ENCODE results near the gene HS3ST3B1. TPM values are rescaled to one million over a fixed set of nuclear protein-coding genes. Genes with fewer than 3 reads are reported as not detected.

Gene HS3ST3B1
- total and polyA plus RNA-seq, 9 donors: 3.2 to 9.9 (median 5.9) TPM

DNA sequence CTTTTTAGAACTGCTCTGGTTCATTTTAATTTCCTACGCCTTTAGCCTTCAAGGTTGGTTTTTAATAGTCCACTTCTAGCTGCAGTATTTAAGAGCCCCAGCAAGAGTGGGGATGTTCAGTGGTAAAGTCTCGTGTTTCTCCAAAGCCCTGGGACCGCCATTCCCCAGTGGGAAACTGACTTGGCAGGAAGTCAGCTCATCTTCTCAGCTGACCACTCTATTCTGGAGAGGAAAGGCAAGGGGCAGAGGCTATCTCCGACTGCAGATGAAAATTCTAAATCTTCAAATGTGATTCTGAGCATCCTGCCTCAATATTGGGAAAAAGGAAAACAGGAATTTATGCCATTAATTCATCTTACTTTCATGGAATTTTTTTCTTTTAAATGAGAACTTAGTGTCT, 35.5 kb downstream of the HS3ST3B1 start:
- Histone ChIP-seq H3K36me3 (no peaks in the 10 kb centered on the region), H3K4me3 (no peak overlapping the region), H3K27me3 (no peaks in the 10 kb centered on the region), H3K27ac (no peak overlapping the region), H3K4me1 (ENCODE audit: insufficient read depth) (peaks cover 3% of the 10 kb centered on the region), H3K9me3 (no peaks in the 10 kb centered on the region)
- no peak for DNase-seq
- intact Hi-C loops (cut with DNase I): no loop called here
- WGBS, 3 donors: 83 to 88% (median 83%) methylated on average over 4 of the region's 4 CpGs
- TF ChIP-seq POLR2A (IDR thresholded peaks at IDR 0.05): no peak
- no peak for TF ChIP-seq EP300 (IDR thresholded peaks at IDR 0.05)
- TF ChIP-seq, protein P1, sequence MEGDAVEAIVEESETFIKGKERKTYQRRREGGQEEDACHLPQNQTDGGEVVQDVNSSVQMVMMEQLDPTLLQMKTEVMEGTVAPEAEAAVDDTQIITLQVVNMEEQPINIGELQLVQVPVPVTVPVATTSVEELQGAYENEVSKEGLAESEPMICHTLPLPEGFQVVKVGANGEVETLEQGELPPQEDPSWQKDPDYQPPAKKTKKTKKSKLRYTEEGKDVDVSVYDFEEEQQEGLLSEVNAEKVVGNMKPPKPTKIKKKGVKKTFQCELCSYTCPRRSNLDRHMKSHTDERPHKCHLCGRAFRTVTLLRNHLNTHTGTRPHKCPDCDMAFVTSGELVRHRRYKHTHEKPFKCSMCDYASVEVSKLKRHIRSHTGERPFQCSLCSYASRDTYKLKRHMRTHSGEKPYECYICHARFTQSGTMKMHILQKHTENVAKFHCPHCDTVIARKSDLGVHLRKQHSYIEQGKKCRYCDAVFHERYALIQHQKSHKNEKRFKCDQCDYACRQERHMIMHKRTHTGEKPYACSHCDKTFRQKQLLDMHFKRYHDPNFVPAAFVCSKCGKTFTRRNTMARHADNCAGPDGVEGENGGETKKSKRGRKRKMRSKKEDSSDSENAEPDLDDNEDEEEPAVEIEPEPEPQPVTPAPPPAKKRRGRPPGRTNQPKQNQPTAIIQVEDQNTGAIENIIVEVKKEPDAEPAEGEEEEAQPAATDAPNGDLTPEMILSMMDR (IDR thresholded peaks at IDR 0.05): no peak

DNA sequence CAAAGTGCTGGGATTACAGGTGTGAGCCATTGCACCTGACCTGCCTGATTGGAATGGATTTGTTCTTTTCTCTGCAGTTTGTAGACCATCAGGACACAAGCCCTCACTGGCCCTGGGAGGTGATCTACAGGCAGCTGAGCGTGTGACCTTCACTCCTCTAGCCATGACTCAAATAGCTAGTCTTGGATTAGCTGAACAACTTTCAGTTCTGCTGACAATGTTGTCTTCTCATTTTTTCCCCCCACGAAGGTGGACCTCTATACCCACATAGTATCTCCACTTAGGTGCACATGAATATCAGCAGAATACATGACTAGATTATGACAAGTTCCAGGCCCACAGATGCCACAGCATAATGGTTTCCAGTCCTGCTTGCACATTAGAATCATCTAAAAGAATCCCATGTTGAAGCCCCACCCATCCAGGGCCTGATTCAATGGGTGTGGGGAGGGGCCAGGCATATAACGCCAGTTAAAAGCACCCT, 36.8 kb downstream of the HS3ST3B1 start:
- DNase-seq: no peak
- WGBS, 3 donors: 89 to 96% (median 90%) methylated on average over 3 of the region's 3 CpGs

DNA sequence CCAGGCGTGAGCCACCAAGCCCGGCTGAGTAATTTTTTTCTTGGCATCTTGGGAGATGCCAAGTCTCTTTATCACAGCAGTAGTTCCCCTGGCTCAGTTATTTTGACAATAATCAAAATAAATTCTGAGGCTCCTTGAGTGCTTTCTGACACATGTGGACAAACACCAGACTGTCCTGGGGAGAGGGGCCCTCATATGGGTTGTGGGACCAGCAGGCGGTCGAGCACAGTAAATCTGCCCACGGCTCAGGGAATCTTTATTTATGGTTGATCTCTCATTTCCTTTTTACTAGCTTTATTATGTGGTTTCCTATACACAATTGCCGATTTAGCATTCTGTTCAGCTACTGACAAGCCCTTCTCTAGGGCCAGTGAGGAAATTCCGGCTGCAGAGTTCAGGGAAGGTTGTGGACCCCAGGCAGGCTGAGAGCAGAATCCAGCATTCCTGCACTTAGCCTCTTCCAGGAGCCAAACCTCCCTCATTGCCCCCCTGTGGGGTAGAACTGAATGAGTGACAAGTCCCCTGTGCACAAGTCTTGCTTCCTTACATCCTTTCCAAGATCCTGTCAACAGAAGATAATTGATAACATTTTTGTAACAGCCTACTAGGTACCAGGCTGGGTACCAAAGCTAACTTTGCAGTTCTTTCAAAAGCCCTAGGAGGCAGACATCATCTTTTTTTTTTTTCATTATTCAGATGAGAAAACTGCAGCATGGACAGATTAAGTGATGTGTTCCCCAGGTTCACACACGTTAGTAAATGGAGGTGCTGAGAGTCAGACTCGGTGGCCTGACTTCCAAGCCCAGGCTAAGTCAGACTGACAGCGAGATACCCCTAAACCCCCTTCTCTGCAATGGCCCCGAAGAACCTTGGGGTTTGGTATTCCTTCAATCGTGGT, 40.2 kb downstream of the HS3ST3B1 start:
- intact Hi-C loops (cut with DNase I): no loop called here

More for the DNA sequence above, 36.8 kb downstream of the HS3ST3B1 start:
- H3K27me3 ChIP-seq: no peaks in the 10 kb centered on the region
- TF ChIP-seq EP300 (IDR thresholded peaks at IDR 0.05) (no peak), POLR2A (IDR thresholded peaks at IDR 0.05) (no peak)
- TF ChIP-seq, protein P1 (IDR thresholded peaks at IDR 0.05): no peak
- peaks cover 4% of the 10 kb centered on the region for H3K4me1 ChIP-seq (ENCODE audit: insufficient read depth)
- no peaks in the 10 kb centered on the region for H3K36me3 ChIP-seq
- H3K9me3 ChIP-seq: no peaks in the 10 kb centered on the region
- H3K27ac ChIP-seq: no peak overlapping the region
- H3K4me3 ChIP-seq: no peak overlapping the region
- intact Hi-C loops (cut with DNase I): no loop called here

DNA sequence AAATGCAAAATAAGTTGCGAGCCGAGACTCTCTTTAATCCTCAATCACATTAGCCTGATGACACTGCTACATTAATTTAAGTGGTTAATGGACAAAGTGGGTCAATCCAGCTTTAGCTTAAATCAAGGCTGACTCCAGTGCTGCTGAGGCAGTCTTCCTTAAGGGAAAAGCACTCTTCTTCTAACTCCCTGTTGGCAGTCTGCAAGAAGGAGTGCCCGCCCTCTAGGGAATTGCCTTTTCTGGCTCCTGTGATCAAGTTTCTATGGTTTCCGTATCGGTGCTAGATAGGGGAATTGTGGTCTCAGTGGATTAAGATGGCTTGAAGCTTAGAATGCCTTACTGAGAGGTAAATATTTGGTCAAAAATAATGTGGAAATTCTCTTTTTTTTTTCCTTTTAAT, 41.0 kb downstream of the HS3ST3B1 start:
- H3K4me1 ChIP-seq (ENCODE audit: insufficient read depth): peaks cover 4% of the 10 kb centered on the region
- intact Hi-C loops (cut with DNase I): no loop called here
- no peak for DNase-seq
- no peak for TF ChIP-seq EP300 (IDR thresholded peaks at IDR 0.05)
- no peak for TF ChIP-seq POLR2A (IDR thresholded peaks at IDR 0.05)
- TF ChIP-seq, protein P1 (IDR thresholded peaks at IDR 0.05): no peak
- H3K4me3 ChIP-seq: no peak overlapping the region
- no peaks in the 10 kb centered on the region for H3K9me3 ChIP-seq
- no peaks in the 10 kb centered on the region for H3K27me3 ChIP-seq
- H3K36me3 ChIP-seq: no peaks in the 10 kb centered on the region
- 40 to 48% (median 47%) methylated on average over 5 of the region's 5 CpGs for WGBS, 3 donors
- H3K27ac ChIP-seq: no peak overlapping the region

More for the DNA sequence above, 40.2 kb downstream of the HS3ST3B1 start:
- Histone ChIP-seq H3K4me3 (no peak overlapping the region), H3K27me3 (no peaks in the 10 kb centered on the region), H3K9me3 (no peaks in the 10 kb centered on the region), H3K4me1 (ENCODE audit: insufficient read depth) (peaks cover 4% of the 10 kb centered on the region), H3K27ac (no peak overlapping the region), H3K36me3 (no peaks in the 10 kb centered on the region)
- WGBS, 3 donors: 65 to 74% (median 74%) methylated on average over 12 of the region's 12 CpGs
- no peak for TF ChIP-seq POLR2A (IDR thresholded peaks at IDR 0.05)
- TF ChIP-seq, protein P1 (IDR thresholded peaks at IDR 0.05): no peak
- no peak for TF ChIP-seq EP300 (IDR thresholded peaks at IDR 0.05)
- no peak for DNase-seq

Measured in ovary (tissue), 9 donors.